AG09309 (cell line): ENCODE data around the gene CNTNAP2.

Experiments
- DNase-seq: peaks from one replicate; pipeline ENCODE4 v3.0.0-alpha.2; 2010; ENCODE audit warnings: low read depth
- H3K4me3 ChIP-seq: 2 replicates; pipeline ENCODE4 v1.5.1; 2011; ENCODE audit warnings: mild to moderate bottlenecking, low read depth, low read length, moderate library complexity; ENCODE audit not compliant: control insufficient read depth
- CTCF ChIP-seq: IDR thresholded peaks from 2 replicates; pipeline ENCODE4 v1.5.1; 2011; ENCODE audit warnings: mild to moderate bottlenecking, low read depth, low read length, inconsistent platforms; ENCODE audit not compliant: insufficient read depth, control insufficient read depth; ENCODE audit errors: missing control alignments

CNTNAP2 gene

GRCh38 chr7:146681487-146681886 lies 564.9 kb downstream of the CNTNAP2 start:
- DNase-seq: no peak
- no peak overlapping the region for H3K4me3 ChIP-seq
- no peak for TF ChIP-seq CTCF

- no peak for TF ChIP-seq CTCF
- DNase-seq: no peak
- no peak overlapping the region for H3K4me3 ChIP-seq
Measured at GRCh38 chr7:146683439-146683838, 566.8 kb downstream of the CNTNAP2 start.

- TF ChIP-seq CTCF: no peak
- no peak overlapping the region for H3K4me3 ChIP-seq
- DNase-seq: no peak
Measured at GRCh38 chr7:146690987-146691386, 574.4 kb downstream of the CNTNAP2 start.

- no peak overlapping the region for H3K4me3 ChIP-seq
- TF ChIP-seq CTCF: no peak
- no peak for DNase-seq
Measured at GRCh38 chr7:146698995-146699610, 582.5 kb downstream of the CNTNAP2 start.

- no peak overlapping the region for H3K4me3 ChIP-seq
- no peak for TF ChIP-seq CTCF
- no peak for DNase-seq
Measured at GRCh38 chr7:146700015-146700560, 583.5 kb downstream of the CNTNAP2 start.

GRCh38 chr7:146701166-146701565 lies 584.6 kb downstream of the CNTNAP2 start:
- DNase-seq: no peak
- TF ChIP-seq CTCF: no peak

GRCh38 chr7:146702898-146703297 lies 586.3 kb downstream of the CNTNAP2 start:
- H3K4me3 ChIP-seq: no peak overlapping the region
- DNase-seq: no peak
- no peak for TF ChIP-seq CTCF

More at GRCh38 chr7:146701166-146701565, 584.6 kb downstream of the CNTNAP2 start:
- no peak overlapping the region for H3K4me3 ChIP-seq
